ENCODE data around the gene KRT6A.

DNA sequence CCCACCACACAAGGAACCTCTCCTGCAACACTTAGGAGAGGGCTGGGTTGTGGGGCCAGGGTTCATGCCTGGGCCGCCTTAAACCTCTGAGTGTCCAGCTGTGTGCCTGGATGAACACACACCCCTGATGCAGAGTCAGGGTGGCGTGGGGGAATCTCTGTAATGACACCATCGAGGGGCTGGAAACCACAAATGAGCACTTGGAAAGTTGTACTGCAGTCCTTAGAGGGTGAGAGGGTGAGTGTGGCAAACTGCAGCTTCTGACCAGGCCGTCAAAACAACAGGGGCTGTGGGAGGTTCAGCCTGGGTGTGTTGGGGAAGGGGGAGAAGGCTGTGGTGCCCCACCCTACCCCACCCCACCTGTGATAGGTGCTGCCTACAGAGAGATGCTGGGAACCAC lies 39.6 kb upstream of the KRT6A start:
- TF ChIP-seq POLR2A (IDR thresholded peaks at IDR 0.05; ENCODE audit: low read depth, low read length), result no peak
- TF ChIP-seq POLR2AphosphoS5 (IDR thresholded peaks at IDR 0.05; ENCODE audit: low read depth, low read length), result no peak

Measured in GM12892 (cell line).